PFSK-1 (cell line): ENCODE measurements around the gene IGFL2.

ENCODE experiments used
- FOXP2 ChIP-seq: optimal IDR thresholded peaks from 2 replicates; pipeline ENCODE3; 2011; ENCODE audit warnings: borderline replicate concordance, control low read depth, inconsistent platforms; ENCODE audit not compliant: insufficient read depth; ENCODE audit errors: extremely low read length, extremely low read depth
- POLR2AphosphoS5 ChIP-seq: IDR thresholded peaks from 2 replicates; pipeline ENCODE4 v1.6.1; 2012; ENCODE audit warnings: low read depth, mild to moderate bottlenecking, control low read depth, low read length, moderate library complexity
- REST ChIP-seq, 2 experiments: IDR thresholded peaks; 2 replicates each; pipeline versions ENCODE4 v1.6.1 to v1.8.0; 2011 to 2012; ENCODE audit warnings: low read depth in 2 of 2, low read length in 2 of 2, control low read depth in 1 of 2, inconsistent platforms in 1 of 2, mild to moderate bottlenecking in 1 of 2, moderate library complexity in 1 of 2; ENCODE audit not compliant: insufficient read depth in 1 of 2
- SIN3A ChIP-seq: IDR thresholded peaks from 2 replicates; pipeline ENCODE4 v1.6.1; 2012; ENCODE audit warnings: mild to moderate bottlenecking, low read length, moderate library complexity, borderline replicate concordance; ENCODE audit not compliant: insufficient read depth
- TAF1 ChIP-seq: IDR thresholded peaks from 2 replicates; pipeline ENCODE4 v1.6.1; 2012; ENCODE audit warnings: low read length, control low read depth, borderline replicate concordance; ENCODE audit not compliant: insufficient read depth

IGFL2 gene

GRCh38 chr19:46179076-46179759 is 31.2 kb downstream of the IGFL2 start:
- no peak for TF ChIP-seq POLR2AphosphoS5
- TF ChIP-seq REST (IDR thresholded peaks at IDR 0.05; ENCODE audit: insufficient read depth in 1 of 2, low read depth in 2 of 2, low read length in 2 of 2): no peak
- TF ChIP-seq SIN3A: no peak
- TF ChIP-seq TAF1: no peak
- TF ChIP-seq FOXP2: no peak

- TF ChIP-seq REST (IDR thresholded peaks at IDR 0.05; ENCODE audit: insufficient read depth in 1 of 2, low read depth in 2 of 2, low read length in 2 of 2): no peak
- no peak for TF ChIP-seq FOXP2
- no peak for TF ChIP-seq TAF1
- no peak for TF ChIP-seq SIN3A
- TF ChIP-seq POLR2AphosphoS5: no peak
Measured at GRCh38 chr19:46180701-46181387, 32.8 kb downstream of the IGFL2 start.

- TF ChIP-seq FOXP2 (no peak), SIN3A (no peak), REST (IDR thresholded peaks at IDR 0.05; ENCODE audit: insufficient read depth in 1 of 2, low read depth in 2 of 2, low read length in 2 of 2) (no peak), TAF1 (no peak), POLR2AphosphoS5 (no peak)
Measured at GRCh38 chr19:46181388-46181779, 33.3 kb downstream of the IGFL2 start.

GRCh38 chr19:46182476-46182875 is 34.4 kb downstream of the IGFL2 start:
- TF ChIP-seq POLR2AphosphoS5: no peak
- no peak for TF ChIP-seq REST (IDR thresholded peaks at IDR 0.05; ENCODE audit: insufficient read depth in 1 of 2, low read depth in 2 of 2, low read length in 2 of 2)
- no peak for TF ChIP-seq SIN3A
- no peak for TF ChIP-seq FOXP2
- TF ChIP-seq TAF1: no peak
